Heart right ventricle (tissue), 16 donors: ENCODE results near the gene RAB36. TPM values are rescaled to one million over a fixed set of nuclear protein-coding genes. Genes with fewer than 3 reads are reported as not detected.

Experiments used
- ATAC-seq, 8 donors: fragments of 200-7000 bp; cut with Tn5 transposase; one replicate each; pipeline ENCODE4 v1.9.1; 2020; ENCODE audit warnings: mild to moderate bottlenecking in 8 of 8, moderate library complexity in 8 of 8, moderate number of reproducible peaks in 1 of 8
- DNase-seq, 2 donors: peaks; one replicate each; pipeline ENCODE4 v3.0.0-alpha.2; 2020
- H3K27ac ChIP-seq, 10 donors: fragments of 200-600 bp; sonication (generic) in 2 of 10; one replicate each; pipeline versions ENCODE4 v1.5.0 to v1.8.0; 2020 to 2022; ENCODE audit warnings: mild to moderate bottlenecking in 3 of 10
- H3K27me3 ChIP-seq, 7 donors: fragments of 200-600 bp; one replicate each; pipeline ENCODE4 v1.8.0; 2021 to 2022; ENCODE audit warnings: mild to moderate bottlenecking in 2 of 7
- H3K36me3 ChIP-seq, 9 donors: fragments of 200-600 bp; sonication (generic) in 1 of 9; one replicate each; pipeline versions ENCODE4 v1.5.0 to v1.8.0; 2020 to 2022; ENCODE audit warnings: mild to moderate bottlenecking in 2 of 9
- H3K4me1 ChIP-seq, 9 donors: fragments of 200-600 bp; sonication (generic) in 1 of 9; one replicate each; pipeline versions ENCODE4 v1.5.0 to v1.8.0; 2020 to 2022; ENCODE audit warnings: mild to moderate bottlenecking in 4 of 9
- H3K4me3 ChIP-seq, 10 donors: fragments of 200-600 bp; sonication (generic) in 2 of 10; one replicate each; pipeline versions ENCODE4 v1.5.0 to v1.8.0; 2020 to 2022; ENCODE audit warnings: mild to moderate bottlenecking in 7 of 10, moderate library complexity in 2 of 10
- H3K9me3 ChIP-seq, 11 donors: fragments of 200-600 bp in 10 of 11; sonication (generic) in 2 of 11; one replicate each; pipeline versions ENCODE4 v1.5.0 to v1.8.0; 2013 to 2022; ENCODE audit warnings: mild to moderate bottlenecking in 2 of 11, control low read depth in 1 of 11, moderate library complexity in 1 of 11
- WGBS, 2 donors: extraction: QIAGEN DNeasy Blood & Tissue Kit; methylation state at CpG; one replicate each; pipeline ENCODE4 v1.1.7; 2013; ENCODE audit warnings: inconsistent platforms in 1 of 2; 5-methylcytosine and 5-hydroxymethylcytosine counted together
- intact Hi-C, 10 donors: fragments of 100-400 bp; cut with DNase I; formaldehyde crosslinking; loops; one replicate each; pipeline versions ENCODE4 v1.11.1 to v1.14.2; 2022
- polyA plus RNA-seq, 2 donors: library from polyadenylated mRNA; stranded (reverse); fragments of 200-250 nt; gene quantifications; one replicate each; pipeline ENCODE4 v1.2.3, GENCODE V29; 2013
- total RNA-seq, 10 donors: library from RNA; stranded (reverse); fragmentation: NEBNext Ultra II Directional in 3 of 10; extraction: Animal tissue kit (Norgen Biotek cat#: 25700) in 3 of 10; gene quantifications; one replicate each; pipeline versions ENCODE4 v1.2.1 to v1.2.4, GENCODE V29; 2021 to 2023
- TF ChIP-seq, protein P1 (sequence below), 9 donors: fragments of 200-600 bp; sonication (generic) in 2 of 9; IDR thresholded peaks; one replicate each; pipeline versions ENCODE4 v1.5.0 to v1.8.0; 2021 to 2022; ENCODE audit warnings: antibody characterized with exemption in 9 of 9, mild to moderate bottlenecking in 5 of 9, moderate library complexity in 1 of 9
- donor health status: Arrhythmogenic right ventricular cardiomyopathy.
- donor health status: ischemic (EF 13 %, LVEDD 7.1; RV severe dilation, severe dysfunction).
- donor health status: healthy with polysubstance abuse.
- donor health status: DM: no; HTN: yes; CAD: no.
- donor health status: DM: no; HTN: no; CAD: no.
- donor health status: ischemic (EF 25% LVEDD 6.9; RV normal size, moderate dysfunction).
- donor health status: ischemic (EF 25% LVEDD 5.7; RV mildly dilated, moderate dysfunction).
- donor health status: healthy.
- donor health status: DM: yes; HTN: yes; CAD: no.
- donor health status: Ischemic cardiomyopathy.
- donor health status: ischemic (EF 35%, LVEDD 5.7; RV mildly dilated, moderate dysfunction).
- donor health status: nonischemic (EF 11% LVEDD 7.7; RV severe dilation, severe dysfunction).
- donor health status: DM: yes; HTN: yes; CAD: no.
- donor health status: PGD.
- donor health status: ischemic (EF 29% LVEDD 5.4; RV normal size, mild dysfunction).
- donor health status: nonischemic (EF 23%, LVEDD 6.1; RV moderate dilation, normal function).

RAB36 gene
- total and polyA plus RNA-seq, 12 donors = 0.15 to 1.00 (median 0.43) TPM

DNA sequence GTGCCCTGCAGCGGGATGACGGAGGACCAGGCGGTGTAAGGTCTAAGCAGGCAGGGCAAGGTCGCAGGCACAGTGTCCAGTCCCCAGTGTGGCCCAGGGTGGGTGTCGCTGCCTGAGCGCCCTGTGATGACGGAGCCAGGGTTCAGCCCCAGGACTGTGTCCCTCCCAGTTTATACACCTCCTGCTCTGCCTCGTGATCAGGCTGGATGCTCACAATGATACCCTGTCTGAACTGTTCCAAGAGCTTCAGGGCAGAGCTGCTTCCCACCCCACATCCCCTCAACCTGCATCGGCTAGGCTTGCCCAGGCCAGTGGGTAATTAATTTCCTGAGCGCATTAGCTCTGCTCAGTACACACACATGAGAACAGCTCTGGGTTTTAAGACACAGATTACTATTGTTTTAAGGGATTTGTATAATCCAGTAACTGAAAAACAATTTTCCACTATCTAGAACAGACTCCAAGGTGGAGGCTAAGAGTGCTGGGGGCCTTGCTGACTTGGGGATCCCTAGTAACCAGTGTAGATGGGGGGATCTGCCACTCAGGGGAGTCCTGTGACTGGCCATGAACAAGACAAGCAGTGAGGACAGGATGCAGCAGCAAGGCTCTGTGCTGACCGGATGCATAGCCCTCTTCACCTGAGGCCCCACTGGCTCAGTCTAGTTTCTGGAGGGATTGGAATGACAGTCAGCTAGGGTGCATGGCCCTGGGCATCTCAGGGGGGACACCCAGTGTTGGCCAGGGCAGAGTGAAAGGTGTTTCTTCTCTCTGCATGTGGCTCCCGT, 40.9 kb upstream of the RAB36 start:
- 90 to 93% methylated on average over 12 of the region's 12 CpGs for WGBS, 2 donors
- Histone ChIP-seq H3K9me3 (no peaks in the 10 kb centered on the region), H3K4me1 (peaks cover 0 to 38% (median 17%) of the 10 kb centered on the region in 9 donors), H3K27me3 (no peaks in the 10 kb centered on the region), H3K36me3 (no peaks in the 10 kb centered on the region), H3K27ac (no peak overlapping the region), H3K4me3 (no peak overlapping the region)
- TF ChIP-seq, protein P1, sequence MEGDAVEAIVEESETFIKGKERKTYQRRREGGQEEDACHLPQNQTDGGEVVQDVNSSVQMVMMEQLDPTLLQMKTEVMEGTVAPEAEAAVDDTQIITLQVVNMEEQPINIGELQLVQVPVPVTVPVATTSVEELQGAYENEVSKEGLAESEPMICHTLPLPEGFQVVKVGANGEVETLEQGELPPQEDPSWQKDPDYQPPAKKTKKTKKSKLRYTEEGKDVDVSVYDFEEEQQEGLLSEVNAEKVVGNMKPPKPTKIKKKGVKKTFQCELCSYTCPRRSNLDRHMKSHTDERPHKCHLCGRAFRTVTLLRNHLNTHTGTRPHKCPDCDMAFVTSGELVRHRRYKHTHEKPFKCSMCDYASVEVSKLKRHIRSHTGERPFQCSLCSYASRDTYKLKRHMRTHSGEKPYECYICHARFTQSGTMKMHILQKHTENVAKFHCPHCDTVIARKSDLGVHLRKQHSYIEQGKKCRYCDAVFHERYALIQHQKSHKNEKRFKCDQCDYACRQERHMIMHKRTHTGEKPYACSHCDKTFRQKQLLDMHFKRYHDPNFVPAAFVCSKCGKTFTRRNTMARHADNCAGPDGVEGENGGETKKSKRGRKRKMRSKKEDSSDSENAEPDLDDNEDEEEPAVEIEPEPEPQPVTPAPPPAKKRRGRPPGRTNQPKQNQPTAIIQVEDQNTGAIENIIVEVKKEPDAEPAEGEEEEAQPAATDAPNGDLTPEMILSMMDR (IDR thresholded peaks at IDR 0.05) = no peak
- DNase-seq (no peak), ATAC-seq (no peak)
- intact Hi-C loops = no loop called here

DNA sequence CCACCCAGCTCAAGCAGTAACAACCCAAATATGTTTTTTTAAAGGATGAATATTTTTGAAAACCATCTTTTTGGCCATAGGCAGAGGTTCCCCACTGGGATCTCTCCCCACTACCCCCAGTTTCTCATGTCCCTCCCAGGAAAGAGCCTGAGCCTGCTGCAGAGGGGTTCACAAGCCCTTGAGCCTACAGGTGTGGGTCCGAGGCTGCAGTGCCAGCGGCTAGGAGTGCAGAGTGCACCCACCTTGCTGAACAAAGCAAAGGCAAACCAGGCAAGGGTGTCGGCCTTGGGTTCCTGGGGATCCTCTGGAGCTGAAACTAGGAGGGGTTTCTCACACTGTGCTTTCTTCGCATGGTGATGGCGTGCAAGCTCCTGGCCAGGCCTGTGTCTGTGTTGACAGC, 40.0 kb upstream of the RAB36 start:
- intact Hi-C loops = loop anchor here in 1 of 10 donors (5.0 kb wide), 1 partner anchor 38 kb away; no protein-coding TSS in a partner anchor
- Histone ChIP-seq H3K27ac (no peak overlapping the region), H3K4me1 (peaks cover 0 to 29% (median 9%) of the 10 kb centered on the region in 9 donors), H3K4me3 (no peak overlapping the region), H3K9me3 (no peaks in the 10 kb centered on the region), H3K36me3 (no peaks in the 10 kb centered on the region), H3K27me3 (no peaks in the 10 kb centered on the region)
- WGBS, 2 donors = 97% methylated on average over 5 of the region's 5 CpGs
- DNase-seq (no peak), ATAC-seq (no peak)
- TF ChIP-seq, protein P1 (IDR thresholded peaks at IDR 0.05) = no peak

DNA sequence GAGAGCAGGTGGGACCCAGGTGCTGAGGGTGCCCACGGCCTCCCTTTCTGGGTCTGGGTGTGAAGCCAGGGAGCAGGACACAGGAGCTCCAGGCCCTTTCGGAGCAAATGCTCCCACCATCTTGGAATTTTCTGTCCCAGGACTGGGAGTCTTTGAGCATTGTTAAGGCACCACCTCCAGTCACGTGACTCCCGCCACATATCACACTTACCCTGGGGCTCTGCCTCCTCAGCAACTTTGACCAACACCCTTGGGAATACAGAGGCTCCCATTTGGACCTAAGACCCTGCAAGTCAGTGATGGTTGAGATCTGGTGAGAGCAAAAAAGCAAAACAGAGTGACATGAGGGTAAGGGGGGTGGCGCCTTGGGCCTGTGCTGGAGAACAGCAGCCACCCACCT, 39.4 kb upstream of the RAB36 start:
- Histone ChIP-seq H3K27ac (no peak overlapping the region), H3K36me3 (no peaks in the 10 kb centered on the region), H3K9me3 (no peaks in the 10 kb centered on the region), H3K4me3 (no peak overlapping the region), H3K4me1 (peaks cover 0 to 31% (median 9%) of the 10 kb centered on the region in 9 donors), H3K27me3 (no peaks in the 10 kb centered on the region)
- intact Hi-C loops = loop anchor here in 1 of 10 donors (5.0 kb wide), 1 partner anchor 39 kb away; no protein-coding TSS in a partner anchor
- 97% methylated on average over 5 of the region's 5 CpGs for WGBS, 2 donors
- DNase-seq = no peak
- TF ChIP-seq, protein P1 (IDR thresholded peaks at IDR 0.05) = no peak
- ATAC-seq = no peak

GRCh38 chr22:23106344-23106743, 38.9 kb upstream of the RAB36 start:
- Histone ChIP-seq H3K36me3 (no peaks in the 10 kb centered on the region), H3K4me1 (peaks cover 0 to 31% (median 9%) of the 10 kb centered on the region in 9 donors), H3K9me3 (no peaks in the 10 kb centered on the region), H3K27me3 (no peaks in the 10 kb centered on the region), H3K27ac (peak overlapping the region in 1 of 10 donors; percentile 42), H3K4me3 (no peak overlapping the region)
- peak in 4 of 8 donors; percentile 4 to 16 (median 12) for ATAC-seq
- intact Hi-C loops = loop anchor here in 1 of 10 donors (5.0 kb wide), 1 partner anchor 39 kb away; no protein-coding TSS in a partner anchor
- TF ChIP-seq, protein P1 (IDR thresholded peaks at IDR 0.05) = no peak
- DNase-seq = no peak
- WGBS, 2 donors = 86 to 90% methylated on average over 4 of the region's 4 CpGs
